BE2C (cell line): ENCODE measurements around the gene SLC43A2.

ENCODE experiments used
- DNase-seq: peaks from one replicate; pipeline ENCODE4 v3.0.0-alpha.2; 2020
- H3K27me3 ChIP-seq: fragments of 250-450 bp; sonication (Bioruptor Pico); 2 replicates; pipeline ENCODE4 v1.5.1; 2020; ENCODE audit warnings: mild to moderate bottlenecking
- H3K36me3 ChIP-seq: fragments of 250-450 bp; sonication (Bioruptor Pico); 2 replicates; pipeline ENCODE4 v1.5.1; 2020; ENCODE audit warnings: mild to moderate bottlenecking
- H3K4me1 ChIP-seq: fragments of 250-450 bp; sonication (Bioruptor Pico); 2 replicates; pipeline ENCODE4 v1.5.1; 2020
- H3K4me3 ChIP-seq: 2 replicates; pipeline ENCODE4 v1.5.1; 2011; ENCODE audit warnings: low read depth, low read length
- H3K9me3 ChIP-seq: fragments of 250-450 bp; sonication (Bioruptor Pico); 2 replicates; pipeline ENCODE4 v1.5.1; 2020
- TF ChIP-seq, protein P1 (sequence below): IDR thresholded peaks from 2 replicates; pipeline ENCODE4 v1.5.1; 2012; ENCODE audit warnings: mild to moderate bottlenecking, low read depth, low read length

SLC43A2 gene

DNA sequence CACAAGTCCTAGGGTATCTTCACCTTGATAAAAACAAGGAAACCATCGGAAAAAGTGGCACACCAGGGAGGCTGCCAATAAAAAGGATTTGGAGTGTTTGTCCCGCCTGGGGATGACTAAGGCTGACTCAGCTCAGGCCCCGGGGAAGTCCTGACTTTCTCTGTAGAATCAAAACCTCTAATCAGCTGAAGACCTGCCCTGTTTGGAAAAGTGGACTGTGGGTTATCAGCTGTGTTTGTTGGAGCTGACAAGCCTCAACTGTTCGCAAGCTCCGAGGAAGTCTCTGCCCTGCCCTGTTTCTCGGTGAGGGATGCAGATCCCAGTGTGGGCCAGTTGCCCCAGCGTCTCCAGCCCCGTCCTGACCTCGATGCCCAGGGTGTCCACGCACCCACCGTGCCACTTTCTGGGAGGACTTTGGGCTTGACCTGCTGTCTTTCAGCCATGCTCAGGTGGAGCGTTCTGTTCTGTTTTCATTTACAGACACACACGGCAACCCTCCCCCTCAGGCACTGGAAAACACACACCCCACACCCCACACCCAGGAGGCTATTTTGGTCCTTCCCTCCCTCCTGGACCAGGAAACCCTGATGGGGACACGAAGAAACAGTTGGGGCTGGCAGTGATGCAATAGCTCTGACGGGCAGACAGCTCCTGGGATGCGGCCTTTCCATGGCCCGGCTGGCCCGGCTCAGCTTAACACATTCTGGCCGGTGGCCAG, 38.4 kb downstream of the SLC43A2 start:
- H3K4me3 ChIP-seq = no peak overlapping the region
- no peak for DNase-seq
- no peaks in the 10 kb centered on the region for H3K27me3 ChIP-seq
- H3K4me1 ChIP-seq = no peaks in the 10 kb centered on the region
- TF ChIP-seq, protein P1, sequence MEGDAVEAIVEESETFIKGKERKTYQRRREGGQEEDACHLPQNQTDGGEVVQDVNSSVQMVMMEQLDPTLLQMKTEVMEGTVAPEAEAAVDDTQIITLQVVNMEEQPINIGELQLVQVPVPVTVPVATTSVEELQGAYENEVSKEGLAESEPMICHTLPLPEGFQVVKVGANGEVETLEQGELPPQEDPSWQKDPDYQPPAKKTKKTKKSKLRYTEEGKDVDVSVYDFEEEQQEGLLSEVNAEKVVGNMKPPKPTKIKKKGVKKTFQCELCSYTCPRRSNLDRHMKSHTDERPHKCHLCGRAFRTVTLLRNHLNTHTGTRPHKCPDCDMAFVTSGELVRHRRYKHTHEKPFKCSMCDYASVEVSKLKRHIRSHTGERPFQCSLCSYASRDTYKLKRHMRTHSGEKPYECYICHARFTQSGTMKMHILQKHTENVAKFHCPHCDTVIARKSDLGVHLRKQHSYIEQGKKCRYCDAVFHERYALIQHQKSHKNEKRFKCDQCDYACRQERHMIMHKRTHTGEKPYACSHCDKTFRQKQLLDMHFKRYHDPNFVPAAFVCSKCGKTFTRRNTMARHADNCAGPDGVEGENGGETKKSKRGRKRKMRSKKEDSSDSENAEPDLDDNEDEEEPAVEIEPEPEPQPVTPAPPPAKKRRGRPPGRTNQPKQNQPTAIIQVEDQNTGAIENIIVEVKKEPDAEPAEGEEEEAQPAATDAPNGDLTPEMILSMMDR = no peak
- no peaks in the 10 kb centered on the region for H3K36me3 ChIP-seq
- no peaks in the 10 kb centered on the region for H3K9me3 ChIP-seq

GRCh38 chr17:1588821-1589585, 39.6 kb downstream of the SLC43A2 start:
- Histone ChIP-seq H3K4me3 (no peak overlapping the region), H3K27me3 (no peaks in the 10 kb centered on the region), H3K4me1 (no peaks in the 10 kb centered on the region), H3K36me3 (no peaks in the 10 kb centered on the region), H3K9me3 (no peaks in the 10 kb centered on the region)
- DNase-seq = no peak
- TF ChIP-seq, protein P1 = no peak

DNA sequence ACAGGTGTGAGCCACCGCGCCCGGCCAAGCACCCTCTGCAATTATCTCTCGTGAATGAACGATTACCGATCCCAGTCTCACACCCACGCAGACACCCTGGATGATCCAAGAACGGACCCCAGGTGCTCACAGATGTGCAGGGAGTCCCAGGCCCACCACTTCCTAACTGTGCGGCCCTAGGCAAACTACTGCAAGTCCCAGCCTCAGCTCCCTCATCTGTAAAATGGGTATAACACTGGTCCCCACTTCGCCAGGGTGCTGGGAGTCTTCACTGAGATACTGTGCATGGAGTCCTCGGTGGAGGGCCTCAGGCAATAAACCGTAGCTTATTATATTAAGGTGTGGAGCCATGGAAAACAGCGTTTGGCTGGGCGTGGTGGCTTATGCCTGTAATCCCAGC, 44.5 kb downstream of the SLC43A2 start:
- Histone ChIP-seq H3K9me3 (no peaks in the 10 kb centered on the region), H3K4me3 (no peak overlapping the region), H3K27me3 (no peaks in the 10 kb centered on the region), H3K4me1 (no peaks in the 10 kb centered on the region), H3K36me3 (no peaks in the 10 kb centered on the region)
- TF ChIP-seq, protein P1 = no peak
- no peak for DNase-seq

GRCh38 chr17:1583556-1583955, 45.1 kb downstream of the SLC43A2 start:
- Histone ChIP-seq H3K36me3 (no peaks in the 10 kb centered on the region), H3K9me3 (no peaks in the 10 kb centered on the region), H3K4me3 (no peak overlapping the region), H3K4me1 (no peaks in the 10 kb centered on the region), H3K27me3 (no peaks in the 10 kb centered on the region)
- TF ChIP-seq, protein P1 = no peak
- no peak for DNase-seq

- no peaks in the 10 kb centered on the region for H3K27me3 ChIP-seq
- TF ChIP-seq, protein P1 = no peak
- H3K4me1 ChIP-seq = no peaks in the 10 kb centered on the region
- DNase-seq = no peak
- H3K36me3 ChIP-seq = no peaks in the 10 kb centered on the region
- H3K9me3 ChIP-seq = no peaks in the 10 kb centered on the region
- H3K4me3 ChIP-seq = no peak overlapping the region
These were observed 46.3 kb downstream of the SLC43A2 start for GRCh38 chr17:1582374-1582773.
